Suppressor macrophage treated with lipopolysaccharide for 1 hour (primary cell): ENCODE measurements around the gene RPL13A.
A peak's percentile ranks its signal among the peaks of the same experiment; 100 is the strongest.

Experiments
- DNase-seq, 3 donors: peaks; one replicate each; pipeline ENCODE4 v3.0.0-alpha.2; 2020 to 2022

Gene RPL13A

GRCh38 chr19:49486232-49486631 lies 1.2 kb upstream of the RPL13A start:
- no peak for DNase-seq

DNA sequence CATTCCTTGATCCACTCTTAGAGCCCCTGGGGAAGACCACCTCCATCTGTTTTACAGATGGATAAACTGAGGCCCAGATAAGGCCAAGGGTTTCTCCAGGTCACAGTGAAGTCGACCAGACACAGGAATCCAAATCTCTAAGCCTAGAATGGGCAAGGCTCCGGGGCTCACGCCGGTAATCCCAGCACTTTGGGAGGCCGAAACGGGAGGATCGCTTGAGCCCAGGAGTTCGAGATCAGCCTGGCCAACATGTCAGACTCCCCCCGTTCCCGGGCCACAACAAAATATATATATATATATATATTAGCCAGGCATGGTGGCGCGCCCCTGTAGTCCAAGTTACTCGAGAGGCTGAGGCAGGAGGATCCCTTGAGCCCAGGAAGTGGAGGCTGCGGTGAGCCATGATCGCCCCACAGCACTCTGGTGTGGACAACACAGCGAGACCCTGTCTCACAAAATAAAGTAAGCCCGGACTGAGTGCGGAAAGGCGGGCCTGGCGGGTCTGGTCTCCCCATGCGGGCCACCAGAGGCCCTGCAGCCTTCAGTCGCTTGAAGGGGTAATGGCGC lies 615 bp upstream of the RPL13A start:
- no peak for DNase-seq

DNA sequence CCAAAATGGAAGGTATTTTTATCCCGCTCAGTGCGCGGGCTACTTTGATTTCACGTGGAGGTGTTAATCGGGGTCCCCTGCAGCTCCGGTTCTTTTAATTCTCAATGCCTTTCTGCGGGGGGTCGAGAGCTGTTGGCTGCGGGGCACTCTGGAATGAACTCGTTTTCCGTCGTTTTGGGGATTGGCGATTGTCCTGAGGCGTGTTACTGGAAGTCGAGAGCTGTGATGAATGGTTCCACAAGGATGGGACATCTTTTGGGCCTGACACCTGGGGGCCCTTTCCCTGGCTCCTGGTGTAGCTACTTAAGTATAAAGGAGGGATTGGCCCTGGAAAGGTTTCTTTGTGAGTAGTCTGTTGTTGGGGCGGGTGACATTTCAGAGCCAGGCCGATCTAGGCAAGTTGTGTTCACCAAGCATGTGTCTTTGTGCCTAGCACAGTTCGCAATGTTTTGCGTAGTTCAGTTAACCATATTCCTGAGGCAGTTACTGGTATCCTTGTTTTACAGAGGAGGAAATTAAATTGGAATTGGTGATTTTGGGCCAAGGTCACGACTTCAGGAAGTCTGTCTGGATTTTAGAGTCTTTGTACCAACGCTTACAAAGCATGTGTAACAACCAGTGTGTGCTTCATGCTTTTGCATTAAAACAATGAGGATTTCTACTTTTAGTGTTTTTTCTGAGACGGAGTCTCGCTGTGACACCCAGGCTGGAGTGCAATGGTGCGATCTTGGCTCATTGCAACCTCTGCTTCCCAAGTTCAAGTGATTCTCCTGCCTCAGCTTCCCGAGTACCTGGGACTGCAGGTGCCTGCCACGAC lies 846 bp downstream of the RPL13A start:
- no peak for DNase-seq

- DNase-seq, result no peak
These were observed 1.6 kb downstream of the RPL13A start for GRCh38 chr19:49488863-49489537.

- DNase-seq, result no peak
These were observed 2.3 kb downstream of the RPL13A start for GRCh38 chr19:49489601-49490167.

DNA sequence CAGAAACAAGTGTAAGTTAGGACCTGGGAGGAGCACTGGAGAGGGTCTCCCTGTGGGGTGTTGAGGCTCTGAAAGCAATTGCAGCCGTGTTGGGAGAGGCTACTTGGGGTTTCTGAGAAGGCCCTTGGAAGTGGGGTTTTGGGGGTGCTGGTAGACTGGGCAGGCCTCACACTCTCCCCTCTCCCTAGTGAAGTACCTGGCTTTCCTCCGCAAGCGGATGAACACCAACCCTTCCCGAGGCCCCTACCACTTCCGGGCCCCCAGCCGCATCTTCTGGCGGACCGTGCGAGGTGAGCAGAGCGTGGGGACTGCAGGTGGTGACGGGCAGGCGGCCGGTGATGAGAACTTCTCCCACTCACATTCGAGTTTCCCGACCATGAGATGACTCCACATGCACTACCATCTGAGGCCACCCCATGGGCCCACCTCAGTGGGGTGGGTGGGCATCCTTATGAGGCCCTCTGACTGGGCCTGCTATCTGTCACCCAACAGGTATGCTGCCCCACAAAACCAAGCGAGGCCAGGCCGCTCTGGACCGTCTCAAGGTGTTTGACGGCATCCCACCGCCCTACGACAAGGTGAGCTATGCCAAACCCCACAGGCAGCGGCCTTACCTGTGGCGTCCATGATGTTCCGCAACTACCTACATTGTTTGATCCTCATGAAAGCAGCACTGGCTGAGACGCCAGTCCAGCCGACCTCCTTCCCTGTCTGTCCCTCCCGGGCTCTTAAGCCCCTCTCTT lies 3.0 kb downstream of the RPL13A start:
- DNase-seq, result no peak

GRCh38 chr19:49491030-49491803 lies 3.8 kb downstream of the RPL13A start:
- no peak for DNase-seq

- DNase-seq, result no peak
These were observed 4.6 kb downstream of the RPL13A start for GRCh38 chr19:49491804-49492572.

GRCh38 chr19:49492573-49493405 lies 5.4 kb downstream of the RPL13A start:
- DNase-seq, result no peak

DNA sequence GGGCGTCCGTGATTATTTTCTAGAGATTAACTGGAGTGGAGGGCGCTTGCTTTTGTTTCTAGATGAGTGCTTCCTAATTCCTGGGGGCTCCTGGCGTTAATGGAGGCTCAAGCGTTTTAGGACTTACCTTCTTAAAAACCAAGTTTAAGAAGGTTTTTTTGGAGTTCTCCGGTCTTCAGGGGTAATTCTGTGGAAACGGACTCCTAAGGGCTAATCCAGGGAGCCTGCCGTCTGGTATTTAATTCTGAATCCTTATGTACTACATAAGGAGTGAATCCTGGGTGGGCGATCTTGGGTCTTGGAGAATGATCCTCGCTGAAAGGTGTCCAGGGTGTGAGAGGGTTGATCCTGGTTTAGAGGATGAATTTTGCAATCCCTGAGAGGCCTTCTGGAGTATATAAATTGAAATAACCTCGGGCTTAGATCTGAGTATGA lies 9.2 kb downstream of the RPL13A start:
- DNase-seq, result no peak

DNA sequence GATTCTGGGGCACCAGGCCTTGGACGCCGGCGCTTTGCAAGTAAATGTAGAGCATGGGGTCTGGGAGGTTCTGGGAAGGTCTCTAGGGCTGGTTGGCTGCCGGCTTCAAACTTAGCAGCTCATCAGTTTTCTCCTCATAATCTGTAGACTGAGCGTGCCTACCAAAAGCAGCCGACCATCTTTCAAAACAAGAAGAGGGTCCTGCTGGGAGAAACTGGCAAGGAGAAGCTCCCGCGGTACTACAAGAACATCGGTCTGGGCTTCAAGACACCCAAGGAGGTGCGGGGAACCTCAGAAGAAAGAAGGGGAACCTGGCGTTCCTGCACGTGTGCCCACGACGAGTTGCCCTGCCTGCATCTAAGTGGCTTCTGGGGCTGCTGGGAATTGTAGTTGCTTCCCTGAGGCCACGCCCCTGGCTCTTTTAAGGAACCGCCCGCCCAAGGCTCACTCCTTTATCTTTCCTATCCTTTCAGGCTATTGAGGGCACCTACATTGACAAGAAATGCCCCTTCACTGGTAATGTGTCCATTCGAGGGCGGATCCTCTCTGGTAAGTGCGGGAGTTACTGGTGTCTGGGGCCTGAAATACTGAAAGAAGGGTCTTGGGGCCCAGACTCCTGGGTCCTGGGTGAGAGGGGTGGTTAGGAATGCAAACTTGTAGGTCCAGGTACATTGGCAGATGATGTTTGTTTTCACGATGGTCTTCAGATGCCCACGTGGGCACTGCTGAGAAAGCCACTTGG lies 9.8 kb downstream of the RPL13A start:
- peak; percentile 90 to 93 (median 92) for DNase-seq

DNA sequence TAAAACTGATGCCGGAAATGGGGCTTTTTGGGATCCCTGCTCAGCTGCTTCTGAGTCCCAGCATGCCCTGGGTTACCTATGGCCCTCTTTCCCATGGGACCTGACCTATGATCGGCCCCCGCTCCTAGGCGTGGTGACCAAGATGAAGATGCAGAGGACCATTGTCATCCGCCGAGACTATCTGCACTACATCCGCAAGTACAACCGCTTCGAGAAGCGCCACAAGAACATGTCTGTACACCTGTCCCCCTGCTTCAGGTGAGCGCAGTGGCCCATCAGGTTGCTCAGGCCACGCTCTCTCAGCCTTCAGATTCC lies 10.3 kb downstream of the RPL13A start:
- DNase-seq, result no peak

GRCh38 chr19:49498475-49498874 lies 11.1 kb downstream of the RPL13A start:
- no peak for DNase-seq

GRCh38 chr19:49499030-49499670 lies 11.7 kb downstream of the RPL13A start:
- no peak for DNase-seq

GRCh38 chr19:49502866-49503581 lies 15.6 kb downstream of the RPL13A start:
- peak; percentile 50 to 66 (median 58) for DNase-seq

GRCh38 chr19:49503582-49503962 lies 16.2 kb downstream of the RPL13A start:
- no peak for DNase-seq

GRCh38 chr19:49506575-49507105 lies 19.2 kb downstream of the RPL13A start:
- DNase-seq, result peak; percentile 71 to 83 (median 78)

DNA sequence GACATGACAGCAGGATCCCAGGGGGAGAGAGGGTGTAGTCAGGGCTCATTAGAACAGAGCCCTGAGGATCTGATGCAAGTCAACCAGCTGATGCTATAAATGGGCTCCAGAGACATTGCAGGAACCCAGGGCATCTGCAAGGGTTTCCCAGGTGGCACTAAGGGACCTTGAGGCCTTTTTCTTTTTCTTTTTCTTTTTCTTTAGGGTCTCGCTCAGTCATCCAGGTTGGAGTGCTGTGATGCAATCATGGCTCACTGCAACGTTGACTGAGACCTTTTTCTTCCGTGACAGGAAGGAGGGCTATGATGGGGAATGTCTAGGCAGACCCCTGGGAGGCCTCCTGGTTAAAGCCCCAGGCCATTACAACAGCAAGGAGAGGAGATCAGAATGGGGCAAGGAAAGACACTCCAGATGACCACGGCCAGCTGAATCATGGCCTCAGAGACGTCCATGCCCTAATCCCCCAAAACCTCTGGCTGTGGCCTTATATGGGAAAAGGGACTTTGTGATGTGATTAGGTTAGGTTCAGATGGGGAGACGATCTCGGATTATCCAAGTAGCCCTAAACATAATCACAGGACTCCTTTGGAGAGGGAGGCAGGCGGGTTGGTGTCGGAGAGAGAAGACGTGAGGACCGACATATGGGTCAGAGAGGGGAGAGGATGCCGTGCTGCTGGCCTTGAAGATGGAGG lies 20.5 kb downstream of the RPL13A start:
- DNase-seq, result no peak
